Neural cell (in vitro differentiated cells): ENCODE data around the gene SH3GL1.

ENCODE experiments used
- CTCF ChIP-seq: fragments of 450-650 bp; IDR thresholded peaks from 2 replicates; pipeline ENCODE4 v1.5.1; 2014; ENCODE audit warnings: antibody characterized with exemption, mild to moderate bottlenecking, moderate library complexity; ENCODE audit not compliant: poor library complexity, severe bottlenecking
- EP300 ChIP-seq: fragments of 450-650 bp; conservative IDR thresholded peaks from 2 replicates; pipeline ENCODE4 v1.6.1; 2014; ENCODE audit warnings: antibody characterized with exemption, mild to moderate bottlenecking, moderate library complexity; ENCODE audit not compliant: poor library complexity, severe bottlenecking
- EZH2 ChIP-seq: fragments of 200-600, 300-800 bp; shearing (Covaris generic), sonication (generic); IDR thresholded peaks from 2 replicates; pipeline ENCODE4 v1.6.1; 2014; ENCODE audit warnings: antibody characterized with exemption, low read length, borderline replicate concordance, mild to moderate bottlenecking; ENCODE audit not compliant: insufficient read depth, poor library complexity, severe bottlenecking
- MXI1 ChIP-seq: fragments of 450-650 bp; conservative IDR thresholded peaks from 2 replicates; pipeline ENCODE4 v1.6.1; 2014; ENCODE audit warnings: antibody characterized with exemption, mild to moderate bottlenecking; ENCODE audit not compliant: poor library complexity, severe bottlenecking
- REST ChIP-seq: IDR thresholded peaks from 2 replicates; pipeline ENCODE4 v1.6.1; 2012; ENCODE audit warnings: borderline replicate concordance
- SMC3 ChIP-seq: fragments of 450-650 bp; conservative IDR thresholded peaks from 2 replicates; pipeline ENCODE4 v1.6.1; 2014; ENCODE audit warnings: antibody characterized with exemption, mild to moderate bottlenecking, moderate library complexity; ENCODE audit not compliant: poor library complexity

GRCh38 chr19:4372165-4373012 is 28.0 kb downstream of the SH3GL1 start:
- TF ChIP-seq EP300 (no peak), CTCF (no peak), EZH2 (no peak), SMC3 (no peak), REST (no peak), MXI1 (no peak)
